Chondrocyte (in vitro differentiated cells): ENCODE measurements around the gene PCED1B. TPM values are rescaled to one million over a fixed set of nuclear protein-coding genes. Genes with fewer than 3 reads are reported as not detected.

Experiments used
- DNase-seq: peaks from one replicate; pipeline ENCODE4 v3.0.0; 2021; ENCODE audit warnings: mixed read lengths, low spot score
- H3K27ac Mint-ChIP-seq: one replicate; pipeline ENCODE4 v1.8.0; 2021; ENCODE audit warnings: mild to moderate bottlenecking, moderate library complexity, mixed read lengths; ENCODE audit not compliant: unreplicated experiment
- H3K27me3 Mint-ChIP-seq: 2 replicates; pipeline ENCODE4 v1.8.0; 2021; ENCODE audit warnings: low read depth, mixed read lengths
- H3K36me3 Mint-ChIP-seq: 2 replicates; pipeline ENCODE4 v1.8.0; 2021; ENCODE audit warnings: low read depth, mixed read lengths
- H3K4me1 Mint-ChIP-seq: 2 replicates; pipeline ENCODE4 v1.8.0; 2021; ENCODE audit warnings: low read depth, mild to moderate bottlenecking, mixed read lengths
- H3K4me3 Mint-ChIP-seq: one replicate; pipeline ENCODE4 v1.8.0; 2021; ENCODE audit warnings: mild to moderate bottlenecking, moderate library complexity, mixed read lengths; ENCODE audit not compliant: unreplicated experiment
- H3K9me3 Mint-ChIP-seq: 2 replicates; pipeline ENCODE4 v1.8.0; 2021; ENCODE audit warnings: low read depth, mixed read lengths
- CTCF ChIP-seq: fragments of 200-600 bp; sonication (generic); IDR thresholded peaks from 2 replicates; pipeline ENCODE4 v1.5.0; 2021; ENCODE audit warnings: antibody characterized with exemption, mild to moderate bottlenecking, moderate library complexity
- total RNA-seq: library from RNA; stranded (reverse); gene quantifications from 3 replicates; pipeline ENCODE4 v1.2.1, GENCODE V29; 2021

Gene PCED1B
- total RNA-seq, 1 donor from 2014 or later, result 2.3 TPM

GRCh38 chr12:47190271-47190750 lies 110.9 kb downstream of the PCED1B start:
- no peak overlapping the region for H3K4me3 Mint-ChIP-seq
- H3K9me3 Mint-ChIP-seq, result no peaks in the 10 kb centered on the region
- H3K27me3 Mint-ChIP-seq, result no peaks in the 10 kb centered on the region
- no peak for TF ChIP-seq CTCF
- no peak for DNase-seq
- no peaks in the 10 kb centered on the region for H3K36me3 Mint-ChIP-seq
- peaks cover 34% of the 10 kb centered on the region for H3K4me1 Mint-ChIP-seq
- H3K27ac Mint-ChIP-seq, result no peak overlapping the region

GRCh38 chr12:47190905-47191304 lies 111.5 kb downstream of the PCED1B start:
- Mint-ChIP-seq H3K27ac (no peak overlapping the region), H3K9me3 (no peaks in the 10 kb centered on the region), H3K36me3 (no peaks in the 10 kb centered on the region), H3K4me1 (peaks cover 34% of the 10 kb centered on the region), H3K27me3 (no peaks in the 10 kb centered on the region), H3K4me3 (no peak overlapping the region)
- TF ChIP-seq CTCF, result no peak
- DNase-seq, result no peak

GRCh38 chr12:47192051-47192450 lies 112.6 kb downstream of the PCED1B start:
- TF ChIP-seq CTCF, result no peak
- H3K4me3 Mint-ChIP-seq, result no peak overlapping the region
- no peak overlapping the region for H3K27ac Mint-ChIP-seq
- H3K9me3 Mint-ChIP-seq, result no peaks in the 10 kb centered on the region
- no peaks in the 10 kb centered on the region for H3K36me3 Mint-ChIP-seq
- no peak for DNase-seq
- H3K27me3 Mint-ChIP-seq, result no peaks in the 10 kb centered on the region
- peaks cover 34% of the 10 kb centered on the region for H3K4me1 Mint-ChIP-seq

GRCh38 chr12:47193066-47193465 lies 113.6 kb downstream of the PCED1B start:
- H3K36me3 Mint-ChIP-seq, result no peaks in the 10 kb centered on the region
- no peaks in the 10 kb centered on the region for H3K9me3 Mint-ChIP-seq
- peaks cover 34% of the 10 kb centered on the region for H3K4me1 Mint-ChIP-seq
- no peaks in the 10 kb centered on the region for H3K27me3 Mint-ChIP-seq
- no peak overlapping the region for H3K4me3 Mint-ChIP-seq
- H3K27ac Mint-ChIP-seq, result no peak overlapping the region
- TF ChIP-seq CTCF, result no peak
- DNase-seq, result no peak

- no peak for DNase-seq
- peaks cover 23% of the 10 kb centered on the region for H3K4me1 Mint-ChIP-seq
- TF ChIP-seq CTCF, result no peak
- H3K36me3 Mint-ChIP-seq, result no peaks in the 10 kb centered on the region
- H3K27me3 Mint-ChIP-seq, result no peaks in the 10 kb centered on the region
- H3K27ac Mint-ChIP-seq, result no peak overlapping the region
- H3K9me3 Mint-ChIP-seq, result no peaks in the 10 kb centered on the region
- H3K4me3 Mint-ChIP-seq, result no peak overlapping the region
These were observed 115.1 kb downstream of the PCED1B start for GRCh38 chr12:47194501-47194900.
